Fibroblast of mammary gland (primary cell): ENCODE measurements around the gene CIP2A.
A peak's percentile ranks its signal among the peaks of the same experiment; 100 is the strongest.

Source experiments
- DNase-seq: peaks from one replicate; pipeline ENCODE4 v3.0.0-alpha.2; 2010; ENCODE audit warnings: low read depth
- H3K4me3 ChIP-seq: 2 replicates; pipeline ENCODE4 v1.5.1; 2011; ENCODE audit warnings: low read depth, mild to moderate bottlenecking, low read length, moderate library complexity; ENCODE audit not compliant: control insufficient read depth
- CTCF ChIP-seq: conservative IDR thresholded peaks from 2 replicates; pipeline ENCODE4 v1.5.1; 2011; ENCODE audit warnings: low read depth, low read length, inconsistent platforms; ENCODE audit not compliant: control insufficient read depth, insufficient read depth

Gene CIP2A

GRCh38 chr3:108595321-108595720 lies 6.1 kb upstream of the CIP2A start:
- DNase-seq = no peak
- H3K4me3 ChIP-seq = no peak overlapping the region
- TF ChIP-seq CTCF = no peak

DNA sequence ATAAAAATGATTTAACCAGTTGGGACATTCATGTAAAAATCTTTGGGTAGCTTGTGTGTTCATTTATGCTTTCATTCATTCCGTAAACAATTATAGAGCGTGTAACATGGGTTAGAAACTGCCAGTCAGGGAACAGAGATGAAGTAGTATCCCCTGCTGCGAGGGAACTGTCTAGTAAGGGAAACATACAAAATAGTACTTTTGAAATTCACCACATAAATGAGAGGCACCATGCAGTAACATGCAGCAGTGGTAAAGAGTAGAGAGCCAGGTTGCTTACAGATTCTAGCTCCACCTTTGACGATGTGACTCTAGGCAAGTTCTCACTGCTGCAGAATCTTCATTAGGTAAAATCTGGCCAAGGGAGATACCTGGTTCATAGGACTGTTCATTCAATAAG lies 1.2 kb upstream of the CIP2A start:
- no peak for TF ChIP-seq CTCF
- DNase-seq = peak; percentile 5
- peak overlapping the region; percentile 98 for H3K4me3 ChIP-seq

- no peak for DNase-seq
- peak overlapping the region; percentile 98 for H3K4me3 ChIP-seq
- no peak for TF ChIP-seq CTCF
Observed at GRCh38 chr3:108589998-108590323, 723 bp upstream of the CIP2A start.

DNA sequence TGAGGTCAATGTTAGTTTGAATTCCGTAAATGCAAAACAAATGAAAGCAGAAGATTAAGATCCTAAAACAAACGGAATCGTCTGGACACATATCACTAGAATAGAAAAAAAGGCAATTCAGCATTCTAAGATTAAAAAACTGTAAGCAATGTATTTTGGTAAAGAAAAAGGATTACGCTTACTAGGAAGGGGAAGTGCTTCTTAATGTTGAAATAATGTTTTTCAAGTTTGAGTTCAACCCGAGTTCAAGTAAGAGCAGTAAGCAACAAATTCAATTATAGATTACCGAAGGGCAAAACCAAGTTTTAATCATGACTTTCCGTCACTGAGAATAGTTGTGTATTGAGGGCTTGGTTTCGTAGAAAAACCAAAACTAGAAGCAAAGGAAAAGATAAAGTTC lies 637 bp downstream of the CIP2A start:
- H3K4me3 ChIP-seq = peak overlapping the region; percentile 98
- DNase-seq = peak; percentile 16
- no peak for TF ChIP-seq CTCF

GRCh38 chr3:108578064-108578463 lies 11.2 kb downstream of the CIP2A start:
- no peak for TF ChIP-seq CTCF
- DNase-seq = no peak
- H3K4me3 ChIP-seq = no peak overlapping the region

GRCh38 chr3:108569336-108569735 lies 19.9 kb downstream of the CIP2A start:
- no peak for DNase-seq
- TF ChIP-seq CTCF = no peak
- H3K4me3 ChIP-seq = no peak overlapping the region

- TF ChIP-seq CTCF = no peak
- DNase-seq = no peak
Observed at GRCh38 chr3:108566599-108566998, 22.6 kb downstream of the CIP2A start.

More at GRCh38 chr3:108566599-108566998, 22.6 kb downstream of the CIP2A start:
- H3K4me3 ChIP-seq = no peak overlapping the region
